Kidney epithelial cell (primary cell): ENCODE measurements around the gene WDHD1. TPM values are rescaled to one million over a fixed set of nuclear protein-coding genes. Genes with fewer than 3 reads are reported as not detected.
A peak's percentile ranks its signal among the peaks of the same experiment; 100 is the strongest.
"Not testable (repeated sequence)": the region's sequence is repeated elsewhere in the genome, so short reads cannot be mapped to it uniquely, and the experiment has no call there.

Source experiments
- DNase-seq: peaks from one replicate; pipeline ENCODE4 v3.0.0-alpha.2; 2010; ENCODE audit warnings: low read depth
- H3K27me3 ChIP-seq: 2 replicates; pipeline ENCODE4 v1.6.0; 2011; ENCODE audit warnings: low read length; ENCODE audit not compliant: control insufficient read depth, insufficient read depth
- H3K36me3 ChIP-seq: 2 replicates; pipeline ENCODE4 v1.5.1; 2011; ENCODE audit warnings: low read length; ENCODE audit not compliant: control insufficient read depth, insufficient read depth
- H3K4me3 ChIP-seq: 2 replicates; pipeline ENCODE4 v1.5.1; 2011; ENCODE audit warnings: low read depth, mild to moderate bottlenecking, control low read depth, low read length
- CTCF ChIP-seq: IDR thresholded peaks from 2 replicates; pipeline ENCODE4 v1.5.1; 2011; ENCODE audit warnings: mild to moderate bottlenecking, moderate library complexity, low read length, control low read depth, inconsistent platforms; ENCODE audit not compliant: insufficient read depth, poor library complexity, severe bottlenecking
- total RNA-seq: library from RNA; depleted of rRNA; stranded (reverse); fragments of >200 nt; gene quantifications from 2 replicates; pipeline ENCODE4 v1.2.3, GENCODE V29; 2015

Gene WDHD1
- total RNA-seq, 1 donor from 2014 or later = 8.0 TPM

GRCh38 chr14:55071870-55072640 lies 45.2 kb upstream of the WDHD1 start:
- H3K27me3 ChIP-seq = no peaks in the 10 kb centered on the region
- H3K36me3 ChIP-seq = no peaks in the 10 kb centered on the region
- peak; percentile 95 for DNase-seq
- no peak for TF ChIP-seq CTCF
- no peak overlapping the region for H3K4me3 ChIP-seq

GRCh38 chr14:55070981-55071411 lies 44.1 kb upstream of the WDHD1 start:
- no peak for DNase-seq
- no peaks in the 10 kb centered on the region for H3K36me3 ChIP-seq
- no peaks in the 10 kb centered on the region for H3K27me3 ChIP-seq
- H3K4me3 ChIP-seq = no peak overlapping the region
- TF ChIP-seq CTCF = no peak

GRCh38 chr14:55066223-55066622 lies 39.3 kb upstream of the WDHD1 start:
- TF ChIP-seq CTCF = no peak
- H3K4me3 ChIP-seq = no peak overlapping the region
- H3K36me3 ChIP-seq = peaks cover 2% of the 10 kb centered on the region
- no peak for DNase-seq
- no peaks in the 10 kb centered on the region for H3K27me3 ChIP-seq

- Histone ChIP-seq H3K4me3 (no peak overlapping the region), H3K36me3 (peaks cover 2% of the 10 kb centered on the region), H3K27me3 (no peaks in the 10 kb centered on the region)
- no peak for DNase-seq
- no peak for TF ChIP-seq CTCF
Measured at GRCh38 chr14:55065411-55065810, 38.5 kb upstream of the WDHD1 start.

- DNase-seq, H3K4me3 ChIP-seq, H3K27me3 ChIP-seq, H3K36me3 ChIP-seq: not testable (repeated sequence)
Measured at GRCh38 chr14:55064896-55065295, 38.0 kb upstream of the WDHD1 start.

GRCh38 chr14:55062517-55063351 lies 35.8 kb upstream of the WDHD1 start:
- H3K36me3 ChIP-seq = peaks cover 4% of the 10 kb centered on the region
- H3K4me3 ChIP-seq = no peak overlapping the region
- H3K27me3 ChIP-seq = no peaks in the 10 kb centered on the region
- no peak for DNase-seq
- TF ChIP-seq CTCF = no peak
